ENCODE data around the gene FCER2.

DNA sequence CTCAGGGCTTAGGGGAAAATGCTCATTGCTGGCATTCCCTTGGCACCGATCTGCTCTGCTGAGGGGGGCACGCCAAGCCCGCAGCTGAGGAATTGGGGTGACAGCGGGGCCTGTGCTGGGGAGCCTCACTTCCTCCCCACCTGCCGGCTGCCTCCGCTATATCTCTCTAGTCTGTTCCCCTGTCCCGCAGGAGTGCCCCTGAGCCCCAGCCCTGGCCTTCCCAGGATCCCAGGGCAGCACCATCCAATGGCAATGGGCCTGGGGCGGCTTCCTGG lies 55.6 kb downstream of the FCER2 start:
- TF ChIP-seq, protein P1, sequence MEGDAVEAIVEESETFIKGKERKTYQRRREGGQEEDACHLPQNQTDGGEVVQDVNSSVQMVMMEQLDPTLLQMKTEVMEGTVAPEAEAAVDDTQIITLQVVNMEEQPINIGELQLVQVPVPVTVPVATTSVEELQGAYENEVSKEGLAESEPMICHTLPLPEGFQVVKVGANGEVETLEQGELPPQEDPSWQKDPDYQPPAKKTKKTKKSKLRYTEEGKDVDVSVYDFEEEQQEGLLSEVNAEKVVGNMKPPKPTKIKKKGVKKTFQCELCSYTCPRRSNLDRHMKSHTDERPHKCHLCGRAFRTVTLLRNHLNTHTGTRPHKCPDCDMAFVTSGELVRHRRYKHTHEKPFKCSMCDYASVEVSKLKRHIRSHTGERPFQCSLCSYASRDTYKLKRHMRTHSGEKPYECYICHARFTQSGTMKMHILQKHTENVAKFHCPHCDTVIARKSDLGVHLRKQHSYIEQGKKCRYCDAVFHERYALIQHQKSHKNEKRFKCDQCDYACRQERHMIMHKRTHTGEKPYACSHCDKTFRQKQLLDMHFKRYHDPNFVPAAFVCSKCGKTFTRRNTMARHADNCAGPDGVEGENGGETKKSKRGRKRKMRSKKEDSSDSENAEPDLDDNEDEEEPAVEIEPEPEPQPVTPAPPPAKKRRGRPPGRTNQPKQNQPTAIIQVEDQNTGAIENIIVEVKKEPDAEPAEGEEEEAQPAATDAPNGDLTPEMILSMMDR (conservative IDR thresholded peaks at IDR 0.05; ENCODE audit: low read depth, low read length) = no peak
- TF ChIP-seq EZH2 (IDR thresholded peaks at IDR 0.05; ENCODE audit: borderline replicate concordance, low read depth, low read length, poor library complexity, severe bottlenecking) = no peak
